CD4-positive, alpha-beta T cell treated with Interferon alpha-2 for 1 hour (primary cell): ENCODE results near the gene ERBB4.
"Not testable (repeated sequence)": the region's sequence is repeated elsewhere in the genome, so short reads cannot be mapped to it uniquely, and the experiment has no call there.

Source experiments
- DNase-seq, 2 donors: peaks; one replicate each; pipeline ENCODE4 v3.0.0-alpha.2; 2020 to 2022

The ERBB4 gene

DNA sequence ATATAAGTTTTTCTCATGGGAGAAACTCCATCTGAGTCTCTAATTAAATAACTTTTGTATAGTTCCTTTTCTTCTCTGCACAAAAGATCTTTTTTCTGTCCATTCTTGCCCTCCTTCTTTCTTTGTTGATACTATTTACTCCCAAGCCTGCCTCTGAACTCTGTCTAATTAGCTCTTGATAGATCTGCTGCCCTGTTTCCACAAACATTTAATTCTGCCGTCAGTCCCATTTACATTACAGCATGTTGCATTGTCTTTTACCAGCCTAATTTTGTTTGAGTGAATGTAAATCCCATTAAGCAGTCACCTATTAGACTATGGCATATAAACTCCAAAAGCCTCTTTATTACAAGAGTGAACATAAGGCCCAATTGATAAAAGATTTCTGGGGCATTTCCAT, 254.4 kb downstream of the ERBB4 start:
- no peak for DNase-seq

DNA sequence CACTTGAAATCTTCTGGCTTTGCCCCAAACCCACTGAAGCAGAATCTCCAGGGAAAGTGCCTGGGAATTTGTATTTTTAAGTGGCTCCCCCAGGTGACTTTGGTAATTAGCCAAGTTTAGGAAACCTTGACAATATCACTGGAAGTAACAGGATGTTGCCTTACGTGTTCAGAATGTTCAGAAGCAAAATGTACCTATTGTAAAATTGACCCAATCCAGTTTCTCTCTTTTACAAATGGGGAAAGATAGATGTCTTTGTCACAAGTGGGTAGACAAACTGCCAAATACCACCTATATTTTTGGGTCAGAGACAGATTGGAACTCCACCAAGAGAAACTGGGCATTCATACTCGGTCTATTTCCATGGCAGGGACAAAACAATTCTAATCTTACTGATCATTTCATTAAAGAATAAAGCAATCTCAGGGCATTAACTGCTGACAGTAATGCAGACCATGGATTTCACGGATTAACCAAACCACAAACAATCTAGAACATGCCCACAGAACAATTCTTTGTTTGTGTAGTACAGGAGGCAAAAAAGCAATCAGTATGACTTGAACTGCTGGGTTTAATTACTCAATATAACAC, 255.8 kb downstream of the ERBB4 start:
- DNase-seq, result no peak

- DNase-seq, result no peak
These were observed 261.8 kb downstream of the ERBB4 start for GRCh38 chr2:212276813-212277212.

- no peak for DNase-seq
These were observed 264.4 kb downstream of the ERBB4 start for GRCh38 chr2:212274215-212274614.

DNA sequence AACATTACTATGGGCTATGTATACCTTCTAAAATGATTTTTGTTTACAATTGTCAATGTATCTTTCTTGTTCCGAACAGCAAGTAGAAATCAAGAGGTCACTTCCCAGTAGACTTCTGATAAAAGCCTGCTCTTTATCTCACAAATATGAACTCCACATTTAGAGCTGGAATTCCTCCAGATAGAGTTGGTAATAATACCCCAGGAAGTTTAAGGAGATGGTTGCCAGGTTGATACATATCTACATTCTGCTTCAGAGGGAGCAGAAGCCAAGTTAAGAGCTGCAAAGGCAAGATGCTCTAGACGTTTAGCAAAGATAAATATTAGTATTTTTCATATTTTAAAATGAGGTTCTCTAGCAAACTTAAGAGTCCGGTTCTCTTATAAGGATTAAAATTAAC, 267.0 kb downstream of the ERBB4 start:
- no peak for DNase-seq

GRCh38 chr2:212269005-212269404, 269.6 kb downstream of the ERBB4 start:
- DNase-seq, result no peak

GRCh38 chr2:212266297-212266696, 272.3 kb downstream of the ERBB4 start:
- DNase-seq, result no peak

GRCh38 chr2:212265777-212266176, 272.8 kb downstream of the ERBB4 start:
- no peak for DNase-seq

- no peak for DNase-seq
These were observed 274.4 kb downstream of the ERBB4 start for GRCh38 chr2:212264187-212264586.

- DNase-seq, result no peak
These were observed 279.4 kb downstream of the ERBB4 start for GRCh38 chr2:212259226-212259625.

DNA sequence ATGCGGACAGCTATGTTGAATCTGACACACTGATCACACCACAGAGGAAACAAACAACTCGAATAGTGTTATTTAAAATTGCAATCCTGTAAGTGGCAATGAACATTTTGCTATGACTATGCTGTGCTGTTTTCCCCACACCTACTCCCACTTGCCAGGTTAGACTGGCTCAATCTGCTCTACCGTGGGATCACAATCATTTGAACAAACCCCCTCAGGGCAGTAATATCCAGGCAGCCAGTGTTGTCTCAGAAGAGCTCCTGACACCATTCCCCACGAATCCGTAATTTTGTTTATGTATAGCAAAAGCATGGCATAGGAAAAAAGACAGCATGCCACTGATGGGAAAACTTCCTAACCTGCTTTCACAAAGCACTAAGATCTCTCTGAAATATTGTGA, 284.3 kb downstream of the ERBB4 start:
- no peak for DNase-seq

DNA sequence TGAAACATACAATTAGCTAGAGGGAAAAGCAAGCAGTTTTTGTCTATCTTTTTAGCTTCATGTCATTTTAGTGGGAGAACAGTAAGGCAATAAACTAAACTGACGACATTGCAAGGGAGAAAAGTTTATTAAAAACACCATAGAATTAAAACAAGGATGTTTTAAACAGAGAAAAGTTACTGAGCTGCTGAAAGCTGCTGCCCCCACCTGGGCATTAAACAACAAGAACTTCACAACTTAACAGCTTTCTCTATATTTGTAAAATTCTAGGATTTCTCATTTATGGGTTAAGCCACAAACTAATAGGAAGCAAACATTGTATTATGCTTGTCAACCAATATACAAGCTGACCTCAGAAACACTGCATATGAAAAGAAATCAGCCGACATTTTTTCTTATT, 289.2 kb downstream of the ERBB4 start:
- DNase-seq, result no peak

GRCh38 chr2:212245880-212246279, 292.7 kb downstream of the ERBB4 start:
- no peak for DNase-seq

DNA sequence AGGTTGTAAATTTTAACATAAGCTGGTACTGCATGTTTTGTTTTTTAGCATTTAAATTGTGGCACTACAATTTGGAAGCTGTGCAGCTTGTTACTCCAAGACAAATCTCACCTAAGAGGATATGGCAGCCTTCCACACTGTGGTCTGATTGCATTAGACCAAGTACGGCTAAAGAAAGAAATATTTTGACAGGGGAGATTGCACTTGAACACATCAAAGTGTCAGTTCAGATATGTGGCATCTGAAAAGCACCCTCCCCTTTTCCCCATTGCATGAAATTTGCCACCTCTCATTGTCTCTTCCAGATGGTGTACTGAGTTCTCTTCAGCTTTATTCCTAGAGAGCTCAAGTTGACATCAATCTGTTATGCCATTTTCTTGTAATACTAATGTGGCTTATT, 295.9 kb downstream of the ERBB4 start:
- no peak for DNase-seq

DNA sequence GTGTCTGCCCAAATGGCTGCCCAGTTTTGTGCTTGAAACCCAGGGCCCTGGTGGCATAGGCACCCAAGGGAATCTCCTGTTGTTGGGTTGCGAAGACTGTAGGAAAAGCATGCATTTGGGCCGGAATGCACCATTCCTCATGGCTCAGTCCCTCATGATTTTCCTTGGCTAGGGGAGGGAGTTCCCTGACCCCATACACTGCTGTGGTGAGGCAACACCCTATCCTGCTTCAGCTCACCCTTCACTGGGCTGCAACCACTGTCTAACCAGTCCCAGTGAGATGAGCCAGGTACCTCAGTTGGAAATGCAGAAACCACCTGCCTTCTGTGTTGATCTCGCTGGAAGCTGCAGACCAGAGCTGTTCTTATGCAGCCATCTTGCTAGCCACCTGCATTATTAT, 300.4 kb downstream of the ERBB4 start:
- DNase-seq, result not testable (repeated sequence)

DNA sequence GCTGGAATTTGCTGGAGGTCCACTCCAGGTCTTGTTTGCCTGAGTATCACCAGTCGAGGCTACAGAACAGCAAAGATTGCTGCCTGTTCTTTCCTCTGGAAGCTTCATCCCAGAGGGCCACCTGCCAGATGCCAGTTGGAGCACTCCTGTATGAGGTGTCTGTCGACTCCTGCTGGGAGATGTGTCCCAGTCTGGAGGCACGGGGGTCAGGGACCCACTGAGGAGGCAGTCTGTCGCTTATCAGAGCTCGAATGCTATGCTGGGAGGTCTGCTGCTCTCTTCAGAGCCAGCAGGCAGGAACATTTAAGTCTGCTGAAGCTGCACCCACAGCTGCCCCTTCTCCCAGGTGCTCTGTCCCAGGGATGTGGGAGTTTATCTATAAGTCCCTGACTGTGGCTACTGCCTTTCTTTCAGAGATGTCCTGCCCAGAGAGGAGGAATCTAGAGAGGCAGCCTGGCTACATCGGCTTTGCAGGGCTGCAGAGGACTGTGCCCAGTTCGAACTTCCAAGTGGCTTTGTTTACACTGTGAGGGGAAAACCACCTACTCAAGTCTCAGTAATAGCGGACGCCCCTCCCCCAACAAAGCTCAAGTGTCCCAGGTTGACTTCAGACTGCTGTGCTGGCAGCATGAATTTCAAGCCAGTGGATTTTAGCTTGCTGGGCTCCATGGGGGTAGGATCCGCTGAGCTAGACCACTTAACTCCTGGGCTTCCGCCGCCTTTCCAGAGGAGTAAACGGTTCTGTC, 301.1 kb downstream of the ERBB4 start:
- no peak for DNase-seq

- DNase-seq, result no peak
These were observed 309.8 kb downstream of the ERBB4 start for GRCh38 chr2:212228743-212229171.

- no peak for DNase-seq
These were observed 310.8 kb downstream of the ERBB4 start for GRCh38 chr2:212227755-212228154.

- no peak for DNase-seq
These were observed 312.5 kb downstream of the ERBB4 start for GRCh38 chr2:212226114-212226513.

DNA sequence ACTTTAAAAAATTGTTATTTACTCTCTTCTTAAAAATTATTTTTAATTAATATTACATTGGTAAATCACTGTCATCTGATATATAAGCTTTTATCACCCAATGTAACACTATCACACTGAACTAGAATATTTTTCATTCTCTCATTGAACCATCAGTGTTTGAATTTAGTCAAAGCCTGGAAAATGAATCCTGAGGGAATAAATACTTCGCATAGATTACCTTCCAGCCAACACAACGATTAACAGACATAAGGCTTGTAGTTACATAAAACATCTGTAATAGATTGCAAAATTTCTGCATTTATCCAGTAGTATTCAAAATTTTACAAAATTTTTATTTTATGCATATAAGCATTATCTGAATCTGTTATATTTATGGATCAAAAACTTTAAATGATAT, 314.9 kb downstream of the ERBB4 start:
- DNase-seq, result no peak

GRCh38 chr2:212213191-212213590, 325.4 kb downstream of the ERBB4 start:
- DNase-seq, result no peak

DNA sequence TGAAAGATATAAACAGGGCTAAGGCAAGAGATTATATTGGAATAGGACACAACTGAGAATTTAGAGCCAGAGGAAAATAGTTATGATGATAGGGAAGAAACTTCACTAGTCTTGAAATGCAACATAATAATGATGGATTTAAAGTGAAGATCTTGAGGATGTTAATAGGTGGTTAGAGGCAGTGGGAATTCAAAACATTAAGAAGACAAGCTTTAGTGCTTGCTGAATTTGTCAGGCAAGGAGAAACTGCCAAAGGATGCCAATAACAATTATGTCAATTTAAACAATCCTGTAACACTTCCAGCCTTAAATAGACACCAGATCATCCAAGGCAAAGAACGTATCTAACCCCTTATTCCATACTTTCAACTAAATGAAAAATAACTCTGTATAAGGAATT, 330.1 kb downstream of the ERBB4 start:
- no peak for DNase-seq

GRCh38 chr2:212197776-212198175, 340.8 kb downstream of the ERBB4 start:
- DNase-seq, result no peak

GRCh38 chr2:212195626-212196025, 343.0 kb downstream of the ERBB4 start:
- DNase-seq, result no peak

- DNase-seq, result no peak
These were observed 344.2 kb downstream of the ERBB4 start for GRCh38 chr2:212194396-212194795.
